Nephron progenitor cell (in vitro differentiated cells): ENCODE measurements around the gene DNAH10.

Source experiments
- DNase-seq: peaks from one replicate; pipeline ENCODE4 v3.0.0; 2021
- H3K27ac Mint-ChIP-seq: 2 replicates; pipeline ENCODE4 v1.8.0; 2021; ENCODE audit warnings: mild to moderate bottlenecking, moderate library complexity, mixed read lengths
- H3K27me3 Mint-ChIP-seq: 2 replicates; pipeline ENCODE4 v1.8.0; 2021; ENCODE audit warnings: mild to moderate bottlenecking, low read depth, mixed read lengths; ENCODE audit not compliant: poor library complexity
- H3K36me3 Mint-ChIP-seq: 2 replicates; pipeline ENCODE4 v1.8.0; 2021; ENCODE audit warnings: low read depth, mixed read lengths
- H3K4me1 Mint-ChIP-seq: 2 replicates; pipeline ENCODE4 v1.8.0; 2021; ENCODE audit warnings: mixed read lengths
- H3K4me3 Mint-ChIP-seq: 2 replicates; pipeline ENCODE4 v1.8.0; 2021; ENCODE audit warnings: mild to moderate bottlenecking, moderate library complexity, mixed read lengths
- H3K9me3 Mint-ChIP-seq: 2 replicates; pipeline ENCODE4 v1.8.0; 2021; ENCODE audit warnings: mild to moderate bottlenecking, moderate library complexity, mixed read lengths
- TF ChIP-seq, protein P1 (sequence below): fragments of 200-600 bp; sonication (generic); IDR thresholded peaks from 2 replicates; pipeline ENCODE4 v1.5.0; 2021; ENCODE audit warnings: antibody characterized with exemption

DNAH10 gene

GRCh38 chr12:123829561-123829960, 67.5 kb downstream of the DNAH10 start:
- TF ChIP-seq, protein P1, sequence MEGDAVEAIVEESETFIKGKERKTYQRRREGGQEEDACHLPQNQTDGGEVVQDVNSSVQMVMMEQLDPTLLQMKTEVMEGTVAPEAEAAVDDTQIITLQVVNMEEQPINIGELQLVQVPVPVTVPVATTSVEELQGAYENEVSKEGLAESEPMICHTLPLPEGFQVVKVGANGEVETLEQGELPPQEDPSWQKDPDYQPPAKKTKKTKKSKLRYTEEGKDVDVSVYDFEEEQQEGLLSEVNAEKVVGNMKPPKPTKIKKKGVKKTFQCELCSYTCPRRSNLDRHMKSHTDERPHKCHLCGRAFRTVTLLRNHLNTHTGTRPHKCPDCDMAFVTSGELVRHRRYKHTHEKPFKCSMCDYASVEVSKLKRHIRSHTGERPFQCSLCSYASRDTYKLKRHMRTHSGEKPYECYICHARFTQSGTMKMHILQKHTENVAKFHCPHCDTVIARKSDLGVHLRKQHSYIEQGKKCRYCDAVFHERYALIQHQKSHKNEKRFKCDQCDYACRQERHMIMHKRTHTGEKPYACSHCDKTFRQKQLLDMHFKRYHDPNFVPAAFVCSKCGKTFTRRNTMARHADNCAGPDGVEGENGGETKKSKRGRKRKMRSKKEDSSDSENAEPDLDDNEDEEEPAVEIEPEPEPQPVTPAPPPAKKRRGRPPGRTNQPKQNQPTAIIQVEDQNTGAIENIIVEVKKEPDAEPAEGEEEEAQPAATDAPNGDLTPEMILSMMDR, result no peak
- DNase-seq, result no peak
- Mint-ChIP-seq H3K4me1 (no peaks in the 10 kb centered on the region), H3K4me3 (no peak overlapping the region), H3K27ac (no peak overlapping the region), H3K9me3 (peaks cover 63% of the 10 kb centered on the region), H3K36me3 (no peaks in the 10 kb centered on the region), H3K27me3 (peaks cover 24% of the 10 kb centered on the region)

DNA sequence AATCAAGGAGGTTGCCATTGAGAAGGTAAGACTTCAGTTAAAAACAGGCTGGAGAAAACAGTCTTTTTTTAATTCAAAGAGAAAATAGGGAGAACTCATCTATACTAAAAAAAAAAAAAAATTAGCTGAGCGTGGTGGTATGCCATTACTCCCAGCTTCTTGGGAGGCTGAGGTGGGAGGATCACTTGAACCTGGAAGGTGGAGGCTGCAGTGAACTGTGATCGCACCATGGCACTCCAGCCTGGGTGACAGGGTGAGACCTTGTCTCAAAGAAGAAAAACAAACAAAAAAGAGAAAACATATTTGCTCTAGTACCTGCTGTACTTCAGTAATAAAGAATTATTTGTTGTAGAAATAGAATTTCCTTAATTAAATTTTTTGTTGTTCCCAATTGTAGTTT, 68.6 kb downstream of the DNAH10 start:
- Mint-ChIP-seq H3K36me3 (no peaks in the 10 kb centered on the region), H3K4me3 (no peak overlapping the region), H3K4me1 (no peaks in the 10 kb centered on the region), H3K27ac (no peak overlapping the region), H3K27me3 (peaks cover 27% of the 10 kb centered on the region), H3K9me3 (peaks cover 69% of the 10 kb centered on the region)
- TF ChIP-seq, protein P1, result no peak
- no peak for DNase-seq

- TF ChIP-seq, protein P1, result no peak
- DNase-seq, result no peak
- no peaks in the 10 kb centered on the region for H3K4me1 Mint-ChIP-seq
- no peak overlapping the region for H3K4me3 Mint-ChIP-seq
- H3K27me3 Mint-ChIP-seq, result peaks cover 22% of the 10 kb centered on the region
- H3K9me3 Mint-ChIP-seq, result peaks cover 68% of the 10 kb centered on the region
- H3K36me3 Mint-ChIP-seq, result no peaks in the 10 kb centered on the region
- H3K27ac Mint-ChIP-seq, result no peak overlapping the region
These were observed 70.0 kb downstream of the DNAH10 start for GRCh38 chr12:123832052-123832451.

GRCh38 chr12:123833830-123834229, 71.7 kb downstream of the DNAH10 start:
- no peaks in the 10 kb centered on the region for H3K36me3 Mint-ChIP-seq
- DNase-seq, result no peak
- peaks cover 19% of the 10 kb centered on the region for H3K27me3 Mint-ChIP-seq
- no peak overlapping the region for H3K27ac Mint-ChIP-seq
- no peaks in the 10 kb centered on the region for H3K4me1 Mint-ChIP-seq
- no peak overlapping the region for H3K4me3 Mint-ChIP-seq
- H3K9me3 Mint-ChIP-seq, result peaks cover 53% of the 10 kb centered on the region
- TF ChIP-seq, protein P1, result no peak

DNA sequence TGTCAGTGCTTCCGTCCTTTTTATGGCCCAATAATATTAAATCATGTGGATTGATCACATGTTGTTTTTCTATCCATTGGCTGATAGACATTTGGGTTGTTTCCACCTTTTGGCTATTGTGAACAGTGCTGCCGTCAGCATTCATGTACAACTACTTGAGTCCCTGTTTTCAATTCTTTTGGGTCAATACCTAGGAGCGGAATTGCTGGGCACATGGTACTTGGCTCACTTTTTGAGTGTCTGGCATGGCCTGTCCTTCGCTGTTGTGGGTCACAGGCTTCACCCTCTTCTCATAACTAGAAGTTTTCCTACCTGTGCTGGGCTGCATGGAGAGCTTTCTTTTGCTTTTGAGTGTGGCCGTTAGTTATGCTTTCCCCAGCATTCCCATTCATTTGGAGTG, 72.7 kb downstream of the DNAH10 start:
- H3K4me3 Mint-ChIP-seq, result no peak overlapping the region
- H3K9me3 Mint-ChIP-seq, result peaks cover 45% of the 10 kb centered on the region
- no peaks in the 10 kb centered on the region for H3K4me1 Mint-ChIP-seq
- TF ChIP-seq, protein P1, result no peak
- H3K36me3 Mint-ChIP-seq, result no peaks in the 10 kb centered on the region
- peaks cover 15% of the 10 kb centered on the region for H3K27me3 Mint-ChIP-seq
- DNase-seq, result no peak
- H3K27ac Mint-ChIP-seq, result no peak overlapping the region

GRCh38 chr12:123836292-123836691, 74.2 kb downstream of the DNAH10 start:
- H3K4me3 Mint-ChIP-seq, result no peak overlapping the region

More at GRCh38 chr12:123836292-123836691, 74.2 kb downstream of the DNAH10 start:
- Mint-ChIP-seq H3K4me1 (peaks cover 6% of the 10 kb centered on the region), H3K27ac (no peak overlapping the region), H3K27me3 (peaks cover 21% of the 10 kb centered on the region), H3K9me3 (peaks cover 39% of the 10 kb centered on the region), H3K36me3 (no peaks in the 10 kb centered on the region)
- no peak for DNase-seq
- TF ChIP-seq, protein P1, result no peak
